MM.1S (cell line): Measurements from ENCODE around the gene CCDC87.

Experiments used
- EZH2 ChIP-seq: fragments of 300-600 bp; sonication (generic); optimal IDR thresholded peaks from 2 replicates; pipeline ENCODE3; 2017; ENCODE audit warnings: low read depth, mild to moderate bottlenecking, antibody characterized with exemption, low read length, mixed read lengths
- TF ChIP-seq, protein P1 (sequence below): fragments of 300-600 bp; sonication (generic); IDR thresholded peaks from 2 replicates; pipeline ENCODE4 v1.5.1; 2016; ENCODE audit warnings: antibody characterized with exemption, low read length, mixed read lengths

DNA sequence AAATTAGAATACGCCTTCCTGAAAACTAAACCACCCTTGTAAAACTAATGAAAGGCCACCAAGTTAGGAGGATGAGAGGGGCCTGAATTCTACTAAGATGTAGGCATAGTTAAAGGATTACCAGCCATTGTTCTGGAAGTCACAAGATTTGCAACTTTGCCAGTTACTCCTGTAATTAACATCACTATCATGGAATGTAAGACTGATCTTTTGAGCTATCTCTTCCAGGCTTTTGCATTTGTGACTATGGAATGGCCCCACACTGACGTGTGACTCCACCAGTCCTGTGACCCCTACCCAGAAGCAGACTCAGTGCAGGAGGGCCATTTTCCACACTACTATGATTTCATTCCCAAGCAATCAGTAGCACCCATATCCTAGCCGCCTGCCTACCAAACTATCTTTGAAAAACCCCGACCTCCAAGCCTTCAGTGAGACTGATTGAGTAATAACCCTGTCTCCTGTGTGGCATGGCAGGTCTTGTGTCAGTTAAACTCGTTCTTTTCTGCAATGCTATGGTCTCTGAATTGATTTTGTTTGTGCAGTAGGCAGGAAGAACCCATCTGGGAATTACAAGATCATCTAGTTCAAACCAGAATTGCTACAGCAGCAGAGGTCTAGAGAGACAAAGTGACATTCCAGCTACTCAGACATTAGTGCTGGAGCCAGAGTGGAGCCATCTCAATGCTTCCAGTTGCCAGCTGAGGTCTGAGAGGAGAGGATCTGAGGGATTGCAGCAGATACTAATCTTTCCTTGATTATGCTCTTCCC lies 22.6 kb downstream of the CCDC87 start:
- no peak for TF ChIP-seq EZH2
- TF ChIP-seq, protein P1, sequence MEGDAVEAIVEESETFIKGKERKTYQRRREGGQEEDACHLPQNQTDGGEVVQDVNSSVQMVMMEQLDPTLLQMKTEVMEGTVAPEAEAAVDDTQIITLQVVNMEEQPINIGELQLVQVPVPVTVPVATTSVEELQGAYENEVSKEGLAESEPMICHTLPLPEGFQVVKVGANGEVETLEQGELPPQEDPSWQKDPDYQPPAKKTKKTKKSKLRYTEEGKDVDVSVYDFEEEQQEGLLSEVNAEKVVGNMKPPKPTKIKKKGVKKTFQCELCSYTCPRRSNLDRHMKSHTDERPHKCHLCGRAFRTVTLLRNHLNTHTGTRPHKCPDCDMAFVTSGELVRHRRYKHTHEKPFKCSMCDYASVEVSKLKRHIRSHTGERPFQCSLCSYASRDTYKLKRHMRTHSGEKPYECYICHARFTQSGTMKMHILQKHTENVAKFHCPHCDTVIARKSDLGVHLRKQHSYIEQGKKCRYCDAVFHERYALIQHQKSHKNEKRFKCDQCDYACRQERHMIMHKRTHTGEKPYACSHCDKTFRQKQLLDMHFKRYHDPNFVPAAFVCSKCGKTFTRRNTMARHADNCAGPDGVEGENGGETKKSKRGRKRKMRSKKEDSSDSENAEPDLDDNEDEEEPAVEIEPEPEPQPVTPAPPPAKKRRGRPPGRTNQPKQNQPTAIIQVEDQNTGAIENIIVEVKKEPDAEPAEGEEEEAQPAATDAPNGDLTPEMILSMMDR = no peak
